NCI-H187 (cell line): Measurements from ENCODE around the gene CBX6.

Experiments
- DNase-seq, 2 experiments: peaks; one replicate each; lab custom pipeline; 2025; lab: John Stamatoyannopoulos, UW

The CBX6 gene

DNA sequence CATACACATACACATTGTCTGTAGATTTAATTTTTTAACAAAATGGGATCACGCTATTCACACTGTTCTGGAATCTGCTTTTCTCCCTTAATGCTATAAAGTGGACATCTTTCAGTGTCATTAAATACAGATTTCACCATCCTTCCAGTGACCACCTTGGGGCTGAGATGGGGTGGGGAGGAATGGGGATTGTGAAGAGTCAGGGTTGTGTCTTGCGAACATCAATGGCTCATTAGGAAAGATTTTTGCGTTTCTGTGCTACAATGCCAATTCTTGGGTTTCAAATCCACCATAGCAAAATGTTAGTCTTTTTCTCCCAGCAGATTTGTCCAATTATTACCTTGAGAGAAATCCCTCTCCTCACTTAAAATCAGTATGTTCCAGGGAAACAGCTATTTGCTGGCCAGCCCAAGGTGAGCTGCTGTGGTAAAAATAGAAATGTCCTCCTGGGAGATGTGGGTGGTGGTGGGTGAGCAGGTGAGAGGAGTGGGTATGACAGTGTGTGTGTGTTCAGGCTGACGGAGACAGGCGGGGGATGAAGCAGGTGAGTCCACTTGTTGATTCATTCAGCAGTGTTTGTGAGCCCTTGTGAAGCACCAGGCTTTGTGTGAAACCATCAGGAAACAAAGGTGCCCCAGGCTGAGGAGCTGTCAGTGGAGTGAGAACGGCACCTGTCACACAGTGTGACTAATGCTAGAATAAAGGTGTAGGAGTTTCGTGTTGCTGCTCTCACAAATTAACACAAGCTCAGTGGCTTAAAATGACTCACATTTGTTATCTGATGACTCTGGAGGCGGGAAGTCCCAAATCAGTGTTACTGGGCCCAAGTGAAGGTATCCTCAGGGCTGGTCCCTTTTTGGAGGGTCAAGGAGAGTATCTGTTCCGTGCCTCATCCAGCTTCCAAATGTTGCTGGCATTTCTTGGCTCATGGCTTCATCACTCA is 1.7 kb upstream of the CBX6 start:
- peak; percentile 56 to 74 for DNase-seq

DNA sequence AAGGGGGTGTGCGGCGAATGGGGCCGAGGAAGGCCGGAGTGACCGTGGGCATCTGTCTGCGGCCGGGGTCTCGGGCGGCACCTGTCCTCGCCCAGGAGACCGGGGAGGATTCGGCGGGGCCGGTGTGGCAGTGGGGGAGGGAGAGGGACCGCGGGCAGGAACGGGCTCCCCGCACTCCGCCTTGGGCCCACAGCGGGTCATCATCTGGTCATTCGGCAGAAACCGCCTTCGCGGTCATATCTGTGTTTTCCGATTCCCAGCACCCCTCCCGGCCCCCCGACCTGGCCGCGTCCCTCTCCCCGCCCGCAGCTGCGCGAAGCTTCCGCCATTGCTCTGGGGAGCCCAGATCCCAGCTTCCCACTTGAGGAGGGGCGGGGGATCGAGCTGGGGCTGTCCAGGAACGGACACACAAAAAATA is 824 bp upstream of the CBX6 start:
- DNase-seq = peak; percentile 20 to 46

DNA sequence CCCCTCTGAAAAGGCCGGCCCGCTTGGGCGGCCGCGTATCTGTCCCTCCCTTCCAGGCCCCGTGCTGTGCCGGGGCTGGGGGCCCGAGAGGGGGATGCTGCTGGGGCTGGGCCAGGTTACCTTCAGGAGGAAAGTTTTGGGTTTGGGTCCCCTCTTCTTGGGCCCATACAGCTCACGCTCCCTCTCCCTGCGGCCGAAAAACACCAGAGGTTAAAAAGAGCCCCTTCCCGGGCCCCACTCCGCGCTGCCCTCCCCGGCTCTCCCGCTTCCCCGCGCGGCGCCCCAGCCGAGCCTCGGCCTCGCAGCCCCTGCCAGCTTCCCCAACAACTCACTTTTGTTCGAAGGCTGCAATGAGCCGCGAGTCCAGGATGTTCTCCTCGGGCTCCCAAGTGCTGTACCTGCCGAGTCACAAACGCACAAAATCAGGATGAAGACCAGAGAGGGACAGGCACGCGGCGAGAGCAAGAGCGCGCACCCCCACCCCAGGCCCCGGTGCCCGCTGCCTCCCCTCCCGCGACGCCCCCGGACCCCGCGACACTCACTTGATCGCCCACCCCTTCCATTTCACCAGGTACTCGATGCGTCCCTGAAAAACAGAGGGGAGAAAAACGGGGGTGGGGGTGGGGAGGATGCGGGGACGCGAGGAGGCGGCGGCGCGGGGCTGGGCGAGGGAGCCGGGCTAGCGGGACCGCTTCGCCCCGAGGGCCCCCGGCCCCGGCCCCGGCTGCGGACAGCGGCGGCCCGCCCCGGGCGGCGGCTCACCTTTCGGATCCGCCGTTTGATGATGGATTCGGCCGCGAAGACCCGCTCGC is 450 bp downstream of the CBX6 start:
- no peak for DNase-seq

DNA sequence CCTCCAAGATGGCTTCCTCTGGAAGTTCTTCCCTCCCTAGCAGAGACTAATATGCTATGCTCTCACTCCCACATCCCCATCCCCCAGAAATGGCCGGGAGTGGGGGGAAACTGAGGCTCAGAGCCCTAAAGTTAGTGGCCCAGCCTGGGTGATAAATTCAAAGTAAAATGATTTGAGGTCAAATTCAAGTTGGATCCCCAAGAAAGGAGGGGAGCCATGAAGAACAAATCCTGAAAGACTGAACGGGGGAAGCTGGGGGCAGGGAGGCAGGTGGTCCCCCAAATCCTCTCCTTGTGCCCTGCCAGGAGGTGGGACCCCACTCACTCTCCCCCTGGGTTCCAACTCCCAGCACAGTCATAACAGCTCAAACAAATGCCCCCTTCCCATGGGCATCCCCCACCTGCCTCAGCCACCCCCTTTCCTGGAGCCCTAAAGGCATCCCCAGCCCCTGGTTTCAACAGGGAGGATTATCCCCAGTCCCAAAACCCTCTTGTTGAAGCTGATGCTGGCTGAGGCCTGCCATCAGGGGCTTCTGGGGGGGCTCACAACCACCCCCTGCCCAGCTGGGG is 1.1 kb downstream of the CBX6 start:
- no peak for DNase-seq

DNA sequence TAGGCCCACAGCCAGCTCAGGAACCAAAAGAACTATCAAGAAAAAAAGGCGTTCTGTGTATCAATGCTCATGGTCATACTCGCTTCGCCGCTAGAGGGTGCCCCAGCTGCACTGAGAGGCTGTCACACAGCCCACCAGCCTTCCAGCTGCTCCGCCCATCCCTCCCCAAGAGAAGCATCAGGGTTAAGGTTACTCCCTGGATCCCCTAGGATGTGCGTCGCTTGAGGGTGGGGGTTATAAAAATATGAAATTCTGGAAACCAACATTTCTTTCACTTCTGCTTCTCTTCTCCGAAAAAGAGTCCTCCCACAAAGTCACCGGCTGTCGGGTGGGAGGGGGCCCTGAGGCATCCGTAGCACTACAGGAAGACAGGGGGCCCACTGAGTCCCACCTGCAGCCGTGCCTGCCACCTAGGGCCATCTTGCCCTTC is 1.7 kb downstream of the CBX6 start:
- DNase-seq = peak; percentile 18 to 46

DNA sequence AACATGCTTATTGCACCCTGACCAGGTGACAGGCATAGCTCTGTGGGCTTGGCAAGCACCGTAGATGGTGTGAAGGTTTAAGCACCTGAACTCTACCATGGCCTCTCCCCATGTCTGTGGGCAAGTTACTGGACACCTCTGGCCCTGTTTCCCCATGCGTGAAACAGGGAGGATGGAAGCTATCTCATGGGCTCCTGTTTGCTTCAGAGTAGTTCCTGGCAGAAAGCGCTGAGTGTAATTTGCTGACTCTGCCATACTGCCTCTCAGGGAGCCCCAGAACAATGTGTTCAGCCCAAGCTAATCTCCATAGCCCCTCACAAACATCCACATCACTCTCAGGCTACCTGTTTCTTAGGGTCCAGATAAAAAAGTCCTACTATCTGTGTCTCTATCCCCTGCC is 2.4 kb downstream of the CBX6 start:
- DNase-seq = no peak

DNA sequence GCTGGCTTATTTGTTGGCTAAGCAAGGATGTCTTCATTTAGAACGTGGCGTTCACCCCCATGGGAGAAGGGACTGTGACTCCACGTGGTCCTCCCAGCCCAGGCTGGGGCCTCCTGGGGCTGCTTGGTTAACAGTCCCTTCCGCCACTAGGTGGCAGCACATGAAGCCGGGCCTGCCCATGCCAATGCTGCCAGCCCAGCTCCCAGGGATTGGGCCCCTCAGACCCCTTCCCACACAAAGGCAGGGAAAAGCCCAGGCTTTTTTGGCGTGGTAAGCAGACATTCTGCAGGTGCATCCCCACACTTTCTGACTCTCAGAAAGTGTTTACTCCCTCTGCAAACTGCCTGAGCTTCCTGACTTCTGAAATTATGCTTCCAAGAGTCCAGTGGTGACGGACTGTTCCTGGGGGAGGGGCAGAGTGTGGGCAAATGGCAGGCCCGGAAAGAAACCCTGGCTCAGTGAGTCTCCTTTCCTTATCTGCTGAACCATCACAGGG is 3.1 kb downstream of the CBX6 start:
- peak in 1 of 2 experiments; percentile 11 for DNase-seq

DNA sequence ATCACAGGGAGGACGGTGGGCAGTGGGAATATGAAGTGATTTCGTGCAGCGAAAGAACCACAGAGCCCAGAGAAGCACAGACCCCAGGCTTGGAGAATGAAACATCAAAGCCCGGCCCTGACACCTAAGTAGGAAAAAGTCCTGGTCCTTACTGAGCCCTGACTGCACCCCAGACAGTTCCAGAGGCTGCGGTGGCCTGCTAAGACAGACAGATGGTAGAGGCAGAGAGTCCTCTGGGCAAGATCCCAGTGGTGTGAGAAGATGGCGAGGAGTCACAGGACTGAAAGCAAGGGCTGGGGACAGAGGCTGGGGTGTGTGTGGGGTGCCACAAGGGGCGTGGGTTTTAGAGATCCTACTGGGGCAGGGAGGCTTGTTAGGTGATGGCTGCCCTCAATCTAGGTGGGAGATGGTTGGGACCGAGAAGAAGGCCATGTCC is 3.7 kb downstream of the CBX6 start:
- DNase-seq = no peak

DNA sequence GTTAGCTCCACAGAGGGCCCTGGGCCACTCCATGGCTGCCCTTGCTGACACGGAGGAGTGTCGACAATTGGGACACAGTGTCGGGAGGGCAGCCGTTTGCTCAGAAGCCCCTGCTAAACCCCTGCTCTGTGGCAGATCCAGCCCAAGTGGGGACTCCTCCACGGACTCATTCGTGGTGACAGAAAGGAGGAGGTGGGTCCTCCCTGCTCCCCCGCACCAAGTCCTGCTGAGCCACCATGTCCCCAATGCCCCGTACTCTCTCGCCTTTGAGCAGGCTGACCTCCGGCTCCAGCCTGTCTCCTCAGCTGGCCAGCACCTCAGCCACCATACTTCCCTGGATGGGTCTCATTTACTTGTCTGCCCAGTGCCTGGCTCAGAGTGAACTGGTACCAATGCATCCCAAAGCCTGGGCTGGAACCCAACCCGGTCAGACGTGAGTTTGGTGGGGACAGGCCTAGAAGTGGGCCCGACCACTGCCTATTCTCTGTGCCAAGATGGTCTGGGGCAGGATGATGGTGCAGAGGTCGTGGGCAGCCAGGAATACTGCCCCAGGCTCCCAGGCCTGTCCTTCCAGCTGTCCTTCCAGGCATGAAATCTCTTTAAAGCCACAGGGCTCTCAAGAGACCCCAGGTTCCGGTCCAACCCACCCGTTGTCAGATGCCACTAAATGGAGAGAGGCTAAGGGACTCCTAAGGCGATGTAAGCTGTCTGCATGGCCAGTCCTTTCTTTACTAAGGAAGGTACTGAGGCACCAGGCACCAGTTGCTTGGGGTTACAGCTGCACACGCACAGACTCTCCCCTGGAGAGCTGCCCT is 4.3 kb downstream of the CBX6 start:
- DNase-seq = no peak

DNA sequence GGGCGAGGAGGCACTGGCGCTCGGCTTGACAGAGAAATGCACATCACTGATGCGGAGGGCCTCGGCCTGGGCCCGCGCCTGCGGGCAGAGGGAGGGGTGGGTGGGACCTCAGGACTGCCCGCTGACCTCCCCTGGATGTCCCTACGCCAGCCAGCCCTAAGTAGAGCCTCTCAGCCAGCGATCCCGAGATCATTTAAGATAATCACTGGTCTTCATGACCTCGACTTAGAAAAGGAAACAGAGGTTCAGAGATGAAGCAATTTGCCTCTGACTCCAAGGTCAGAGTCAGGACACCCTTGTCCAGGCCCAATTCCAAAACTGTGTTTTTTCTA is 4.9 kb downstream of the CBX6 start:
- no peak for DNase-seq

DNA sequence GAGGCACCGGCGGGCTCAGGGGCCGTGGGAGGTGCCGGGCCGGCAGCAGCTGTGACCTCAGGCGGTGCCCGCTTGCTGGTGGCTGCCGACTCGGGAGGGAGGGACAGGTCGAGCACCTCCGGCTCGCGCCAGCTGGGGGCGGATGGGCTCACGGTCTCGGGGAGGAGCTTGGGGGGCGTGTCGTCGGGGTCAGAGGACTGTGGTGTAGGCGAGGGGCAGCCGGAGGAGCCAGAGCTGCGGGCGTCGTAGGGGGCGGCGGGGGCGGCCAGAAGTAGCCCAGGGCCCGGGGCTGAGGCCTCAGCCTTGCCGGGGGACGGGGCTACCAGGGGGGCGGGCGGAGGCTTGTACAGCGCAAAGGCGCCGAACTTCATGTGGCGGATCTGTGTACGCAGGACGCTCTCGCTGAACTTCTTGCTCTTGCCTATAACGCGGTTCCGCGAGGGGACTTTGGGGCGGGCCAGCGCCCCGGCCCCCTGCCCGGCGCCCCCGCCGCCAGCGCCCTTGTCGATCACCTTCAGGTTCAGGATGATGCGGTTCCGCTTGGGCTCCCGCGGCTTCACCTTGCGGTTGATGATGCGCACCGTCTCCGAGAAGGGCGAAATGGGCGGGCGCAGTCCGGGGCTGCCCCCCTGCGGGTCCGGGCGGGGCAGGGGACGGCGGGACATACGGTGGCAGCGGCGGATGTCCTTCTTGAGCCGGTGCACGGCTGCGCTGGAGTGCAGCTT is 5.5 kb downstream of the CBX6 start:
- DNase-seq = no peak

DNA sequence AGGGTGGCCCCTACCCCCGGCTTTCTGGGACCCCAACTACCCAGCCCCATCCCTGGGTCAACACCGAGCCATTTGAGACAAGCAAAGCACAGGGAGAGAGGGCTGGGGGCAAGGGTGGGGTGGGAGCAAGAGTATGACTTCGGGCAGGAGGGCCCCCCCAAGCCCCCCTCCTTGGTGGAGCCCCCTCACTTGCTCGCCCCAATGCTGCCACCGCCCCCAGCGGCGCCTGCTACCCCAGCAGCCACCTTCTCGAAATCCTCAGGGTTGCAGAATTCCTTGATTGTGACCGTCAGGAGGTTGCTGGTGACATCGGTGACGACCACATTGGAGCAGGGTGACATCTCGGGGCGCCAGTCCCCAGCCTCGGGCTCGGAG is 6.0 kb downstream of the CBX6 start:
- DNase-seq = no peak

DNA sequence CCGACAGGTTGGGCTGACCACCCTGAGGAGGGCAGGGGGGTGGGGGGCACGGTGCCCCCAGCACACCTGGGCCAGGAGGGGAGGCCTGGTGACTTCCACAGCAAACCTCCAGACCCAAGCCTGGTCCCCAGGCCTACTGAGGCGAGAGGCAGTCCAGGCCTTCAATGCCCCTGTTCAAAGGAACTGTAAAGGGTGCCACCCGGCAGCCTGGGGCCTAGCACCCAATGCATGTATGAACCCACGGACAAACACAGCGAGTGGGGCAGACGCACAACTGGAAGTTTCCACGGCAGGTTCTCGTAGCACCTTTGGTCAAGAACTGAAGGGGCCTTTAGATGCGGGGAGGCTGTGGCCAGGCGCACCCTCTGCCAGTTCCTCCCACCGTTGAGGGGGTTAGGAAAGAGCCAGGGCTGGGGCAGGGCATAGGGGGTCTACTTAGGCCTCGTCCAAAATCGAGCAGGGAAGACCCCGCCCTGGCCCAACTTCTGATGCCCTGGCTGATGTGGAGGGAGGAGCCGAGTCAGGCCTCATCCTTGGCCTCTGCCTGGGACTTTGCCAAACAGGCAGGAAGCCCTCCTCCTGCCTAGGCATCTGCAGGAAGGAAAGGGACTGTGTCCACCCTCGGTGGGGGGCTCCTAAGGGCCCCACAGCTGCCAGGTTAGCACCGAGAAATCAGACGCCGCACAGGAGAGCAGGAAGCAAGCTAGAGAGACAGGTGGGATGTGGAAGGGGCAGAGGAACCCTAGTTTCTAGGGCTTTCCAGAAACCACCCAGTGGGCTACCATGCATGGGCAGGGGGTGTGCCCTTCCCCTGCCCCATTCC is 6.6 kb downstream of the CBX6 start:
- no peak for DNase-seq

DNA sequence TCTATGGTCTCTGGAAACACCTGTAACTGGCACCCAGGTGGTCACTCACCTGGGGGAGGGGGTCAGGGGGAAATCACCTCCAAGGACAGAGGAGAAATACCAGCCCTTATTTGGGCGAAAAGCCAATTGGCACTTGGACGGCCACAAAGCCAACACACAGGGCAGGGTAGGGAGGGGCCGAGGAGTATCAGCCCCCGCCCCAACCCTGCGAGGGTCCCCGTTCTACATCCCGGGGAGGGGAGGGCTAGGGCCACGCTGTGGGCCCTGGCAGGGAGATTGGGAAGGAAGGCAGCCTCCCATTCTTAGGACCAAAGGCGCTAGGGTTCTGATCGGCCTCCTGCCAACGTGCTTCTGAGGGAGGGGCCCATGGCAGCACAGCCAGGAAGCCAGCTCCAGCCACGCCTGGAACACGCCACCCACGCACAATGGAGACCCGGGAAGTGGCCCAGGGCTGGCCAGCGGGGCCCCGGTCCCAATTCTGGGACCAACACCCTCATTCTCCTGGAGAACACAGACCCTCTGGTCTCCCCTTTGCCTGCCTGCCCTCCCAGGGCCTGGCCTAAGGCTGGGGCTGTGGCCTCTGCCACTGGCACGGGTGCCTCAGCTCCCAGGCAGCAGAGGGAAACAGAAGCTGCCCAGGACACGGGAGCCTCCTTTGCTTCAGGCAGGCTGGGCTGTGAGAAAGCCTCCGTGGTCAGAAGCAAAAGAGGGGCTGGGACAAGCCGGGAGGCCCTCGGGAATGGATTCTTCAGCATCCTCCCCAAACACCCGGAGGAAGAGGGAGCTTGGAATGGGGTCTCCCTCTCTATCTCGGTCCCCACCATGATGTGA is 7.4 kb downstream of the CBX6 start:
- no peak for DNase-seq

DNA sequence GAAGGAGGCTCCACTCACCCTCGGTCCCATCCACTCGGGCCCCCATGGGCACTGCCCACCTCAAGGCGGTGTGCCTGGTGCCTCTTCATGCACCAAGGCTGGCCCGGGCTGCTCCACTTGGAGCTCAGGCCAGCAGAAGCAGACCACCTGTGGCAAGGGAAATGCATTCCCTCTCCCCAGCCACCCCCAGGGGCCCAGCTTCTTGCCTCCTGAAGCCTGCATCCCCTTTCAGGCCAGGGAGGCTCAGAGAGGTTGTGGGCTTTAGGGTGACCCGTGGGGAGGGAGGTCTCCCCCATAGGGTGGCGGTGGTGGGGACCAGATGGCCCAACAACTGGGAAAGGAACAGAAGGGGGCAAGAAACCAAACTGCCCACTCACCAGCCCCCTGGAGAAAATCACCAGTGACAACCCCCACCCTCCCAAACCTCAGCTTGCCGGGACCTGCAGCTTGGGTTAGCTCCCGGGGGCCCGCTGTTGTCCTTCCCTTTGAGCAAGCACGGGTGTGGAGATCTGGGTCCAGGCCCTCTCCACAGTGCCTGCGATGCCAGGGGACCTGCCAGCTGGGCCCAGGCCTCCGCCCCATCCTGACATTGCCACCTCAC is 8.4 kb downstream of the CBX6 start:
- DNase-seq = no peak

DNA sequence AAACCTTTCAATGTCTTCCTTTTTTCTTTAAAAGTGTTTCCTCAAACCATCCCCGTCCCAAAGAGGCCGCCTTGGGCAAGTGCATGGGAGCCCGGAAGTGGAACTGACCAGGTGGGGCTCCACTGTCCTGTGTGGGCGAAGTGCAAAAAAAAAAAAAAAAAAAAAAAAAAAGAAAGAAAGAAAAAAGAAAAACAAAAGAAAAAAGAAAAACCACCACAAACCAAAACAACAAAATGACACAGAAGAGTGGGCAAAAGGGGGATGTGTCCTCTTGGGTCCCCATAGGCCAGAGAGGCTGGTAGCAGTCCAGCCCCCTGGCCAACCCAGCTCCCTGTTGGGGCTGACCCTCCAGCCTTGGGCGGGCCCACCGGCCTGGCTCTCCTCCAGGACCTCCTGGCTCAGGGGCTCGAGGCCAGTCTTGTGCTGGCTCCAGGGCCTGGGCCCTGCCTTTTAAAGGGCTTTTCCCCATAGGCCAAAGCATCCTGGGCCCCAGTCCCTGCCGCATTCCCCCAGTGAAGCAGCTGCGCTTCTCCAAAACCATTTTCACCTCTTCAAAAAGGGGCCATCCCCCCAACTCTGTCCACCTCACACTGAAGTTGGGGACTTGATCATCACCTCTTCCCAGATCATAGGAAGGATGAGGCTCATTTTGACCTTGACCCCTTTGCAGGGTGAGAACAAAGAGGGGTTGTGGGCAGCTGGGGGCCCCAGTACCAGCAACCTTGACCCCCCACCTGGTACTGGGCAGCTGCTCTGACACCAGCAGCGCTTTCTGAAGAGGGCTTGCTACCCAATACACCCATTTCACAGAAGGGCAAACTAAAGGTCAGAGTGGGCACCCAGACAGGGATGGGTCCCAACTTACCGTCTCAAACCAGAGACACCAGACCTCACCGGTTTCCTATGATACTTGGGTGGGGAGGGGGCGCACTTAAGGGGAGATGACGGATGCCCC is 9.4 kb downstream of the CBX6 start:
- DNase-seq = no peak

DNA sequence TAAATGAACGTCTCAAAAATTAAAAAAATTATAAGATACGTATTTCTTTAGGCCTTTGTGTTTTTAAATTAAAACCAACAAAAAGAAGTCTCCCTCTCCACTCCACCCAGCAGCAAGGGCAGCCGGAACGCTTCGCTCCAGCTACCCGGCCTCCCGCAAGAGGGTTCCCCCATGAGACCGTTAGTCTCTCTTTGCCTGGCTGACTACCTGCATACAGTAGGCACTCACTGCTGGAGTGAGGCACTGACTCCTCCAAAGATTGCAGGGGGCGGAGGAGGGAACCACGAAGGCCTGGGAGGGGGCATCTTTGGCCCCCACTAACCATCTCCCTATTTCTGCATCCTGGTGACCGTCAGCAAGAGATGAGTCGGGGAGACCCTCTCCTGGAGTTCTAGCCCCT is 10.1 kb downstream of the CBX6 start:
- no peak for DNase-seq
